ENCODE data around the gene RMND5B. TPM values are rescaled to one million over a fixed set of nuclear protein-coding genes. Genes with fewer than 3 reads are reported as not detected.
"Not testable (repeated sequence)": the region's sequence is repeated elsewhere in the genome, so short reads cannot be mapped to it uniquely, and the experiment has no call there.

The RMND5B gene
- total RNA-seq, 2 experiments from 2014 or later: 24.1 to 28.7 TPM

- peaks cover 10% of the 10 kb centered on the region for H3K4me1 Mint-ChIP-seq
- ChIA-PET POLR2A (interaction anchor here (0.6 kb wide), 1 partner anchor 1526 kb away, joined by 3 read pairs; no protein-coding TSS in a partner anchor), CTCF (interaction anchor here (0.7 to 4.9 kb wide), 2 partner anchors 40 to 47 kb away, joined by 3 to 26 read pairs; no protein-coding TSS in a partner anchor)
- no peaks in the 10 kb centered on the region for H3K9me3 Mint-ChIP-seq (ENCODE audit: low read depth)
- DNase-seq: no peak
- ATAC-seq: no peak
- H3K27ac Mint-ChIP-seq: no peak overlapping the region
- H3K4me3 Mint-ChIP-seq: no peak overlapping the region
- H3K27me3 Mint-ChIP-seq: no peaks in the 10 kb centered on the region
- intact Hi-C loops (cut with DNase I, micrococcal nuclease): no loop called here
- H3K36me3 Mint-ChIP-seq (ENCODE audit: low read depth): peaks cover 2% of the 10 kb centered on the region
Measured at GRCh38 chr5:178122346-178122745, 8.5 kb upstream of the RMND5B start.

GRCh38 chr5:178123094-178123965 lies 7.5 kb upstream of the RMND5B start:
- Mint-ChIP-seq H3K27me3 (no peaks in the 10 kb centered on the region), H3K9me3 (ENCODE audit: low read depth) (no peaks in the 10 kb centered on the region), H3K4me1 (peaks cover 10% of the 10 kb centered on the region), H3K4me3 (no peak overlapping the region), H3K36me3 (ENCODE audit: low read depth) (peaks cover 2% of the 10 kb centered on the region), H3K27ac (no peak overlapping the region)
- ATAC-seq: no peak
- POLR2A ChIA-PET: interaction anchor here (0.6 to 0.7 kb wide), 2 partner anchors 91 to 1527 kb away, joined by 3 to 4 read pairs; no protein-coding TSS in a partner anchor
- no peak for DNase-seq
- intact Hi-C loops (cut with DNase I, micrococcal nuclease): no loop called here
- CTCF ChIA-PET: interaction anchor here (0.7 to 4.9 kb wide), 2 partner anchors 48 to 167 kb away, joined by 3 to 26 read pairs; no protein-coding TSS in a partner anchor

- no peak for ATAC-seq
- DNase-seq: no peak
- Mint-ChIP-seq H3K36me3 (ENCODE audit: low read depth) (peaks cover 2% of the 10 kb centered on the region), H3K9me3 (ENCODE audit: low read depth) (no peaks in the 10 kb centered on the region), H3K27ac (no peak overlapping the region), H3K4me3 (no peak overlapping the region), H3K4me1 (peaks cover 10% of the 10 kb centered on the region), H3K27me3 (no peaks in the 10 kb centered on the region)
- intact Hi-C loops (cut with DNase I, micrococcal nuclease): no loop called here
- POLR2A ChIA-PET: interaction anchor here (0.7 to 0.8 kb wide), 2 partner anchors 18 to 90 kb away, joined by 4 read pairs; no protein-coding TSS in a partner anchor
- CTCF ChIA-PET: interaction anchor here (0.7 to 4.9 kb wide), 2 partner anchors 49 to 166 kb away, joined by 3 to 26 read pairs; no protein-coding TSS in a partner anchor
Measured at GRCh38 chr5:178123966-178124925, 6.6 kb upstream of the RMND5B start.

GRCh38 chr5:178125253-178125906 lies 5.4 kb upstream of the RMND5B start:
- ATAC-seq (no peak), DNase-seq (no peak)
- Mint-ChIP-seq H3K27ac (no peak overlapping the region), H3K4me1 (peaks cover 13% of the 10 kb centered on the region), H3K9me3 (ENCODE audit: low read depth) (no peaks in the 10 kb centered on the region), H3K4me3 (no peak overlapping the region), H3K27me3 (no peaks in the 10 kb centered on the region), H3K36me3 (ENCODE audit: low read depth) (peaks cover 2% of the 10 kb centered on the region)
- CTCF ChIA-PET: no interaction called here
- intact Hi-C loops (cut with DNase I, micrococcal nuclease): no loop called here
- POLR2A ChIA-PET: no interaction called here

GRCh38 chr5:178126556-178126955 lies 4.3 kb upstream of the RMND5B start:
- no peak for ATAC-seq
- Mint-ChIP-seq H3K9me3 (ENCODE audit: low read depth) (no peaks in the 10 kb centered on the region), H3K4me1 (peaks cover 7% of the 10 kb centered on the region), H3K4me3 (no peak overlapping the region), H3K27me3 (no peaks in the 10 kb centered on the region), H3K27ac (no peak overlapping the region), H3K36me3 (ENCODE audit: low read depth) (peaks cover 3% of the 10 kb centered on the region)
- intact Hi-C loops (cut with DNase I, micrococcal nuclease): no loop called here
- ChIA-PET CTCF (no interaction called here), POLR2A (no interaction called here)
- DNase-seq: no peak

GRCh38 chr5:178127300-178128009 lies 3.4 kb upstream of the RMND5B start:
- POLR2A ChIA-PET; H3K36me3 Mint-ChIP-seq (ENCODE audit: low read depth); CTCF ChIA-PET; H3K4me3 Mint-ChIP-seq; H3K27ac Mint-ChIP-seq; intact Hi-C loops (cut with DNase I, micrococcal nuclease); ATAC-seq; H3K27me3 Mint-ChIP-seq; DNase-seq; H3K9me3 Mint-ChIP-seq (ENCODE audit: low read depth): not testable (repeated sequence)
- peaks cover 12% of the 10 kb centered on the region for H3K4me1 Mint-ChIP-seq

- ChIA-PET POLR2A (interaction anchor here (0.7 kb wide), 1 partner anchor 54 kb away, joined by 4 read pairs; no protein-coding TSS in a partner anchor), CTCF (interaction anchor here (0.5 to 3.5 kb wide), 4 partner anchors 9 to 203 kb away, joined by 3 to 17 read pairs (median 3); no protein-coding TSS in a partner anchor)
- peaks cover 21% of the 10 kb centered on the region for H3K4me1 Mint-ChIP-seq
- intact Hi-C loops (cut with DNase I, micrococcal nuclease): no loop called here
- no peak overlapping the region for H3K27ac Mint-ChIP-seq
- peak overlapping the region; percentile 17 for H3K4me3 Mint-ChIP-seq
- ATAC-seq (no peak), DNase-seq (no peak)
- H3K36me3 Mint-ChIP-seq (ENCODE audit: low read depth): peaks cover 15% of the 10 kb centered on the region
- H3K9me3 Mint-ChIP-seq (ENCODE audit: low read depth): no peaks in the 10 kb centered on the region
- H3K27me3 Mint-ChIP-seq: no peaks in the 10 kb centered on the region
Measured at GRCh38 chr5:178129296-178129695, 1.5 kb upstream of the RMND5B start.

- Mint-ChIP-seq H3K4me1 (peaks cover 22% of the 10 kb centered on the region), H3K36me3 (ENCODE audit: low read depth) (peaks cover 15% of the 10 kb centered on the region), H3K4me3 (peak overlapping the region; percentile 69), H3K27ac (peak overlapping the region; percentile 77)
- H3K27me3 Mint-ChIP-seq; POLR2A ChIA-PET; ATAC-seq; DNase-seq; H3K9me3 Mint-ChIP-seq (ENCODE audit: low read depth): not testable (repeated sequence)
- intact Hi-C loops (cut with DNase I, micrococcal nuclease): loop anchor here (1.0 to 5.0 kb wide), 5 partner anchors 9 to 75 kb away; partner anchors contain the start of genes N4BP3 (in 1 of the 2) and NHP2 (in 1 of the 2)
- CTCF ChIA-PET: interaction anchor here (1.7 to 3.5 kb wide), 2 partner anchors 9 to 16 kb away, joined by 3 to 17 read pairs; no protein-coding TSS in a partner anchor
Measured at GRCh38 chr5:178130234-178130575, 609 bp upstream of the RMND5B start.

- H3K27me3 Mint-ChIP-seq: no peaks in the 10 kb centered on the region
- ChIA-PET POLR2A (no interaction called here), CTCF (interaction anchor here (1.0 to 3.5 kb wide), 4 partner anchors 11 to 57 kb away, joined by 3 to 17 read pairs (median 3); no protein-coding TSS in a partner anchor)
- H3K27ac Mint-ChIP-seq: peak overlapping the region; percentile 90
- ATAC-seq: peak; percentile 16
- peaks cover 21% of the 10 kb centered on the region for H3K36me3 Mint-ChIP-seq (ENCODE audit: low read depth)
- intact Hi-C loops (cut with DNase I, micrococcal nuclease): loop anchor here (1.0 to 5.0 kb wide), 4 partner anchors 21 to 531 kb away; partner anchors contain the start of genes NHP2 (in 2 of the 2) and B4GALT7 (in 1 of the 2)
- no peaks in the 10 kb centered on the region for H3K9me3 Mint-ChIP-seq (ENCODE audit: low read depth)
- peak overlapping the region; percentile 80 for H3K4me3 Mint-ChIP-seq
- no peak for DNase-seq
- H3K4me1 Mint-ChIP-seq: peaks cover 25% of the 10 kb centered on the region
Measured at GRCh38 chr5:178131446-178131996, 707 bp downstream of the RMND5B start.

- CTCF ChIA-PET: interaction anchor here (1.9 to 2.3 kb wide), 3 partner anchors 16 to 60 kb away, joined by 5 to 11 read pairs (median 9); partner anchors contain the start of gene NHP2
- peaks cover 17% of the 10 kb centered on the region for H3K4me1 Mint-ChIP-seq
- POLR2A ChIA-PET: no interaction called here
- peaks cover 28% of the 10 kb centered on the region for H3K36me3 Mint-ChIP-seq (ENCODE audit: low read depth)
- H3K4me3 Mint-ChIP-seq: no peak overlapping the region
- ATAC-seq (no peak), DNase-seq (no peak)
- no peaks in the 10 kb centered on the region for H3K9me3 Mint-ChIP-seq (ENCODE audit: low read depth)
- H3K27ac Mint-ChIP-seq: no peak overlapping the region
- intact Hi-C loops (cut with DNase I, micrococcal nuclease): no loop called here
- H3K27me3 Mint-ChIP-seq: no peaks in the 10 kb centered on the region
Measured at GRCh38 chr5:178136990-178137389, 6.2 kb downstream of the RMND5B start.

Measured in activated CD4-positive, alpha-beta T cell treated with anti-CD3 and anti-CD28 coated beads for 36 hours (primary cell).